Upper lobe of right lung (tissue), 1 donor: ENCODE data around the gene SPDL1. TPM values are rescaled to one million over a fixed set of nuclear protein-coding genes. Genes with fewer than 3 reads are reported as not detected.

Experiments used
- ATAC-seq: fragments of 200-7000 bp; cut with Tn5 transposase; one replicate; pipeline ENCODE4 v1.9.1; 2020; ENCODE audit warnings: mild to moderate bottlenecking, moderate library complexity
- DNase-seq: peaks from one replicate; pipeline ENCODE4 v3.0.0-alpha.2; 2020
- H3K27ac ChIP-seq: fragments of 200-600 bp; one replicate; pipeline ENCODE4 v1.8.0; 2022
- H3K27me3 ChIP-seq: fragments of 200-600 bp; one replicate; pipeline ENCODE4 v1.8.0; 2022; ENCODE audit warnings: mild to moderate bottlenecking
- H3K36me3 ChIP-seq: fragments of 200-600 bp; one replicate; pipeline ENCODE4 v1.8.0; 2022
- H3K4me1 ChIP-seq: fragments of 200-600 bp; one replicate; pipeline ENCODE4 v1.8.0; 2022
- H3K4me3 ChIP-seq: fragments of 200-600 bp; one replicate; pipeline ENCODE4 v1.8.0; 2022; ENCODE audit warnings: mild to moderate bottlenecking
- H3K9me3 ChIP-seq: fragments of 200-600 bp; one replicate; pipeline ENCODE4 v1.8.0; 2022
- intact Hi-C: fragments of 100-400 bp; cut with DNase I; formaldehyde crosslinking; loops from one replicate; pipeline ENCODE4 v1.11.0; 2022
- total RNA-seq: library from RNA; stranded (reverse); fragmentation: NEBNext Ultra II Directional; extraction: Animal tissue kit (Norgen Biotek cat#: 25700); gene quantifications from one replicate; pipeline ENCODE4 v1.2.1, GENCODE V29; 2021
- TF ChIP-seq, protein P1 (sequence below): fragments of 200-600 bp; IDR thresholded peaks from one replicate; pipeline ENCODE4 v1.8.0; 2022; ENCODE audit warnings: antibody characterized with exemption
- donor health status: DM: no; HTN: yes; CAD: no; lungs with severe emphysema.

The SPDL1 gene
- total RNA-seq, 1 donor from 2014 or later, result 3.5 TPM

DNA sequence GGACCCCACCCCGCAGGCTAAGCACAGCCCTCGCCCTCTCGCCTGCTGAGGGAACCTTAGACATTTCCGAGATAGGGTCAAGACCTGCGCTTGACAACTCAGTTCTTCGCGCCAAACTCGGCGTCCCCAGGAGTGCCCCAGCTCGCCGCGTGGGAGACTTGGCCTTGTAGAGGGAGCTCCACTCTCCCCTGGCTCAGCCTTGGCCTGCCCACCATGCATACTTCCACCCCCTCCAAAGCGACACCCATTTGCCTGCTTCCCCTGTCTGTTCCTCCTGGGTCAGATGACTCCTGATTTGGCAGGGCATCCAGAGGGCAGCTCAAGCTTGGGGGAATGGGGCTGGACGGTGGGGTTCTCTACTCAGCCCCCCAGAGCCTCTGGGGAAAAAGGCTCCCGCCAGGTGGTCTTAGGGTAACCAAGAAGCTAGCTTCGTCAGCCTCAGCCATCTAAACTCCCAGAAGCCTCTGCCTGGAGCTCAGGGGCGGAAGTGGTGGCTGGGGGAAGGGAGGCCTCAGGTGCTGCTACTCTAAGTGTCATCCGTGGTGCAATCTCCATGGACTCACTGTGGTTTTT lies 54.1 kb downstream of the SPDL1 start:
- H3K4me3 ChIP-seq, result peak overlapping the region; percentile 57
- peaks cover 8% of the 10 kb centered on the region for H3K4me1 ChIP-seq
- H3K36me3 ChIP-seq, result no peaks in the 10 kb centered on the region
- TF ChIP-seq, protein P1, sequence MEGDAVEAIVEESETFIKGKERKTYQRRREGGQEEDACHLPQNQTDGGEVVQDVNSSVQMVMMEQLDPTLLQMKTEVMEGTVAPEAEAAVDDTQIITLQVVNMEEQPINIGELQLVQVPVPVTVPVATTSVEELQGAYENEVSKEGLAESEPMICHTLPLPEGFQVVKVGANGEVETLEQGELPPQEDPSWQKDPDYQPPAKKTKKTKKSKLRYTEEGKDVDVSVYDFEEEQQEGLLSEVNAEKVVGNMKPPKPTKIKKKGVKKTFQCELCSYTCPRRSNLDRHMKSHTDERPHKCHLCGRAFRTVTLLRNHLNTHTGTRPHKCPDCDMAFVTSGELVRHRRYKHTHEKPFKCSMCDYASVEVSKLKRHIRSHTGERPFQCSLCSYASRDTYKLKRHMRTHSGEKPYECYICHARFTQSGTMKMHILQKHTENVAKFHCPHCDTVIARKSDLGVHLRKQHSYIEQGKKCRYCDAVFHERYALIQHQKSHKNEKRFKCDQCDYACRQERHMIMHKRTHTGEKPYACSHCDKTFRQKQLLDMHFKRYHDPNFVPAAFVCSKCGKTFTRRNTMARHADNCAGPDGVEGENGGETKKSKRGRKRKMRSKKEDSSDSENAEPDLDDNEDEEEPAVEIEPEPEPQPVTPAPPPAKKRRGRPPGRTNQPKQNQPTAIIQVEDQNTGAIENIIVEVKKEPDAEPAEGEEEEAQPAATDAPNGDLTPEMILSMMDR, result no peak
- ATAC-seq (peak; percentile 70), DNase-seq (no peak)
- H3K9me3 ChIP-seq, result no peaks in the 10 kb centered on the region
- intact Hi-C loops, result no loop called here
- H3K27me3 ChIP-seq, result peaks cover 3% of the 10 kb centered on the region
- H3K27ac ChIP-seq, result peak overlapping the region; percentile 77

DNA sequence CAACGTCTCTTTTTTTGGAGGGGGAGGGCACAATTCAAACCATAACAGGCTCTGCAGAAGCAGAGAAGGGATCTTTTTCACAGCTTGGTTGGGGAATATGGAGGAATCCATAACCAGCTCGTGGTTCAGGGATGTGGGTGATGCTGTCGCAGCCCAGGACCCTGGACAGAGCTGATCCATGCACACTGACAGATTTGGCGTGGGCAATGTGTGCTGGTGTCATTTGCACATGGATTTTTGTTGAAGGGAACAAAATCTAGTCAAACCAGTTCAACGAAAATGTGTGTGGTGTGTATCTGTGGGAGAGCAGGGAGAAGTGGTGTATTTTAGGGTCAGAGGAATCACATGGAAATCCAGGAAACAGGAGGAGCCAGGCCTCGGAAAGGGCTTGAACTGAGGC lies 57.7 kb downstream of the SPDL1 start:
- Histone ChIP-seq H3K9me3 (no peaks in the 10 kb centered on the region), H3K27me3 (peaks cover 3% of the 10 kb centered on the region), H3K4me1 (peaks cover 8% of the 10 kb centered on the region), H3K27ac (no peak overlapping the region), H3K4me3 (no peak overlapping the region), H3K36me3 (no peaks in the 10 kb centered on the region)
- intact Hi-C loops, result no loop called here
- DNase-seq, result no peak
- no peak for ATAC-seq
- TF ChIP-seq, protein P1, result no peak

DNA sequence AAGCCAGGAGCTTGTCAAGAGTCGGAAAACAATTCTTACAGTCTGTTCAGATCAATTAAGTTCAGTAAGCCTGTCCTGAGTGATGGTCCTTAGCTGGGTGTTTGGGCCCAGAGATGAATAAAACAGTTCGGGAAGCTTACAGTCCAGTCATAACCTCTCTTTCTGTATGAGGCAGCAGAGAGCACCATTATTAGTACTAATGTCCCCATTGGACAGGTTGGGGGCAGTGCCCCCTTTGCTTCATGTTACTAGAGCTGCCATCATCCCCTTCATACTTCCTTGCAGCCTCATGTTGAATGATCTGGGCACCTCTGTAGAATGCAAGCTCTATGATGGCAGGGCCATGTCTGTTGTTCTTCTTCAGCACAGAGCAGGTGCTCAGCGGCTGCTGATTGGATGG lies 63.3 kb downstream of the SPDL1 start:
- intact Hi-C loops, result no loop called here
- no peak for ATAC-seq
- no peaks in the 10 kb centered on the region for H3K36me3 ChIP-seq
- H3K27ac ChIP-seq, result no peak overlapping the region
- no peaks in the 10 kb centered on the region for H3K9me3 ChIP-seq
- peaks cover 37% of the 10 kb centered on the region for H3K4me1 ChIP-seq
- TF ChIP-seq, protein P1, result no peak
- H3K27me3 ChIP-seq, result no peaks in the 10 kb centered on the region
- no peak overlapping the region for H3K4me3 ChIP-seq
- DNase-seq, result no peak

DNA sequence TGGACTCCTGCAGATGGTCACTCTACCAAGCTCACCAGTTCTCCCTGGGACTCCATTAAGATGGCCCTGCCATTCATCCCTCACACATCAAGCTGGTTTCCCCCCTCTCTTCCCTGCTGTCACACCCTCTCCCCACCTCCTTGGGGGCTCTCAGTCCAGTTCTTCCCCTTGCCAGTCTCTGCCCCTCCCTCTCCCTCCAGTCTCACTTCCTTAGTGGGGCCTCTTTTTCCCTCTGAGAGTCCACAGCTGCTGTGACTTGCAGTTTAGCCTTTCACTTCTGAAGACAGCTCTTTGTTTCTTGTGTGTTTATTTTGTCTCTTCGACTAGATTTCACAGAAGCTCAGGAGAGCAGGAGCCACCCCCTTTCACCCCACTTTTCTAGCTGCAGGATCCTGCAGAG lies 64.0 kb downstream of the SPDL1 start:
- Histone ChIP-seq H3K27me3 (no peaks in the 10 kb centered on the region), H3K27ac (no peak overlapping the region), H3K4me3 (no peak overlapping the region), H3K4me1 (peaks cover 30% of the 10 kb centered on the region), H3K9me3 (no peaks in the 10 kb centered on the region), H3K36me3 (no peaks in the 10 kb centered on the region)
- DNase-seq, result no peak
- peak; percentile 65 for ATAC-seq
- intact Hi-C loops, result no loop called here
- TF ChIP-seq, protein P1, result no peak

DNA sequence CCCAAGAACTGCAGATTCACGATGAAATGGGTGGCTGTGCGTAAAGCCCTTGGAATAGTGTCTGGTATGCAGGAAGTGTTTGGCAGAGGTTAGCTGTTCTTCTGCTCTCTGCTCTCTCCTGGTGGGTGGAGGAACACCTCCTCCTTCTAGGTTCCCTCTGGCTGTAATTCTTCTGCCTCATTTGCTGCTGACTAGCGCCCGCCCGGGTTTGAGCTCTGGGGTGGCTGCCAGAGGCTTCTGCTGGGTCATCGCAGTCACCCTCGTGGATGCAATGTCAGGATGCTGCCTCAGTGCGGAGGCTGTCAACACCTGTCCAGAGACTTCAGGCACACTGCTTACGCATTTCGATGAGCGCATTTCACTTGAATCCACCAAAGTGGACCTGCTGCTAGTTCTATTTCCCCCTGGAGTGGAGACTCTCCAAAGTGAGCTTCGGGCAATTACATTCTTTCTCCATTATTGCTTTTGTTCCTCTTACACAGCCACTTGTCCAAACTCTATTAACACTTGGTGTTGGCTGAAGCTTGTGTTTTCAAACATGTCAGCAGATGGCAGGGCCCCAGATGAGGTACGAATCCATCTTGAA lies 65.2 kb downstream of the SPDL1 start:
- ATAC-seq, result peak; percentile 39
- peaks cover 30% of the 10 kb centered on the region for H3K4me1 ChIP-seq
- no peak overlapping the region for H3K27ac ChIP-seq
- intact Hi-C loops, result no loop called here
- no peak overlapping the region for H3K4me3 ChIP-seq
- no peaks in the 10 kb centered on the region for H3K27me3 ChIP-seq
- no peaks in the 10 kb centered on the region for H3K9me3 ChIP-seq
- TF ChIP-seq, protein P1, result no peak
- no peaks in the 10 kb centered on the region for H3K36me3 ChIP-seq
- DNase-seq, result no peak

DNA sequence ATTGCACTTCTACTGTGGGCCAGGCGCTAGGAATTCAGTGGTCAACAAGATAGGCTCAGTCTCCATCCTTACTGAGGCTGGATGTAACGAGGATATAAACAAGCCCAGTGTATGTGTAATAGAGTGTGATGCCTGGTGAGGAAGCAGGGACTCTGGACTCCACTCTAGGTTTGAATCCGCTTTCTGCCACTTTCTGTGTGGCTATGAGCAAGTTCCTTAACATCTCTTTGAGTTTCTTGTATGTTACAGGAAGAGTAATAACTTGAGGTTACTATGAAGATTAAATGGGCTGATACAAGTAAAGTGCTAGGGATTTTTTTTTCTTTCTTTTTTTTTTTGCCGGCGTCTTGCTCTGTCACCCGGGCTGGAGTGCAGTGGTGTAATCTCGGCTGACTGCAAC lies 65.9 kb downstream of the SPDL1 start:
- Histone ChIP-seq H3K36me3 (no peaks in the 10 kb centered on the region), H3K27me3 (no peaks in the 10 kb centered on the region), H3K9me3 (no peaks in the 10 kb centered on the region), H3K27ac (no peak overlapping the region), H3K4me3 (no peak overlapping the region), H3K4me1 (peaks cover 30% of the 10 kb centered on the region)
- intact Hi-C loops, result no loop called here
- ATAC-seq (no peak), DNase-seq (no peak)
- TF ChIP-seq, protein P1, result no peak
